GM21367 (cell line): Measurements from ENCODE around the gene TAF11L13.

Experiments
- ATAC-seq: cut with Tn5 transposase; IDR thresholded peaks from one replicate; pipeline ENCODE4 v1.9.1; 2021; ENCODE audit not compliant: unreplicated experiment

TAF11L13 gene

GRCh38 chr5:17678751-17679324 is 47.0 kb downstream of the TAF11L13 start:
- ATAC-seq: no peak

- no peak for ATAC-seq
Observed at GRCh38 chr5:17679597-17680203, 47.8 kb downstream of the TAF11L13 start.

GRCh38 chr5:17680737-17681136 is 48.8 kb downstream of the TAF11L13 start:
- no peak for ATAC-seq
